HK-2 (cell line): ENCODE measurements around the gene NADK2.

Experiments
- DNase-seq: peaks from one replicate; pipeline ENCODE4 v3.0.0-alpha.2; 2018; ENCODE audit not compliant: unreplicated experiment

Gene NADK2

DNA sequence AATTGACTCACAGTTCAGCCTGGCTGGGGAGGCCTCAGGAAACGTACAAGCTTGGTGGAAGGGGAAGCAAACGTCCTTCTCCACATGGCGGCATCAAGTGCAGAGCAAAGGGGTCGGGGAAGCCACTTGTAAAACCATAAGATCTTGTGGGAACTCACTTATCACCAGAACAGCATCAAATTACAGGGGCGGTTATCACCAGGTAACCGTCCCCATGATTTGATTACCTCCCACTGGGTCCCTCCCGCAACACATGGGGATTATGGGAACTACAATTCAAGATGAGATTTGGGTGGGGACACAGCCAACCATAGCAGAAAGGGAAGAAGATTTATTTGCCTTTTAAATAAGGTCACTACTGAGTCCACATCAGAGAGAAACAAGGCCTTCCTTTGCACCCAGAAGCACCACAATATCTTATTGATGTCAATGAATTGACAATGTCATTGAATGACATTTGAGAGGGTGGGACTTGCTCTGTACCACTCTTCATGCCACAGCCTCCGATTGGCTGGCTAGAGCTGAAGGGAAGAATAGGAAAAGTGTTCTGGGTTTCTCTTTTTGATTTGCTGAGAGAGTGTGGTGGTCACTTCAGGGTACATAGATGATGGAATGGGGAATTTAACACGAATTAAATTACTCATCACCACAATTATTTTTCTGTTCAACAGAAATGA lies 78.8 kb downstream of the NADK2 start:
- no peak for DNase-seq

- DNase-seq: no peak
Measured at GRCh38 chr5:36161361-36161760, 80.4 kb downstream of the NADK2 start.

DNA sequence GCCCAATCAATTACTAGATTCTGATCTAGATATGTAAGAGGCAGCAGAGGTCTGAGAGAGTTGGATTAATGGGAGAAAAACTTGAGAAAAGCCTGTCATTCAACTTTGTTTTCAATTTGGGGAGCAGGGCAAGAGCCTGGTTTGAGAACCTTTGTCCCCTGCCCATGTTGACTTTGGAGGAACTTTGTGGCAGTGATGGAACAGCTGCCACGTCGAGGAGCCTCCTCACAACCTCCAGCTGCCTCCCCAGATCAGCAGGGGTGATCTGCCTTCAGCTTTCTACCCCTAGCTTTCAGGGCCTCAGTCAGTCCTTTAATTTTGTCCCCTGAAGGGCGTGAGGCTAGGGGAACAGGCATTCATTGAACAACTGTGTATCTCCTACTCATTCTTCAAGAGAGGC lies 81.1 kb downstream of the NADK2 start:
- no peak for DNase-seq

- no peak for DNase-seq
Measured at GRCh38 chr5:36158144-36158543, 83.6 kb downstream of the NADK2 start.

DNA sequence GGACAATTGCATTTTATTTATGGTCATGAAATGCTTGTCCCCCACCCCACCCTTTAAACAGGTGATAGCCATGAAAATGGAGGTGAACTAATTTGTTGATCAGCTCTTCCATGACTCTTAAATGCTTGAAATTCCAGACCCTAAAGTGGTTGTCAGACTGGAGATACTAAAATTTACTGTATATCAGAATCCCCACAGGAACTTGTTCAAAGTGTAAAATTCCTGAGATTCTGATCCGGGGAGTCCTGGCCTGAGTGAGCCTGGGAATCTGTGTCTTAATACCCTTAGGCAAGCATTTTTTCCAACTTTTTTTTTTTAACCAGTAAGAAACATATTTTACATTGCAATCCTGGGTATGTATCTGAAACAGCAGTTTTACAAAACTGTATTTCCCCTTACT lies 85.1 kb downstream of the NADK2 start:
- DNase-seq: no peak

DNA sequence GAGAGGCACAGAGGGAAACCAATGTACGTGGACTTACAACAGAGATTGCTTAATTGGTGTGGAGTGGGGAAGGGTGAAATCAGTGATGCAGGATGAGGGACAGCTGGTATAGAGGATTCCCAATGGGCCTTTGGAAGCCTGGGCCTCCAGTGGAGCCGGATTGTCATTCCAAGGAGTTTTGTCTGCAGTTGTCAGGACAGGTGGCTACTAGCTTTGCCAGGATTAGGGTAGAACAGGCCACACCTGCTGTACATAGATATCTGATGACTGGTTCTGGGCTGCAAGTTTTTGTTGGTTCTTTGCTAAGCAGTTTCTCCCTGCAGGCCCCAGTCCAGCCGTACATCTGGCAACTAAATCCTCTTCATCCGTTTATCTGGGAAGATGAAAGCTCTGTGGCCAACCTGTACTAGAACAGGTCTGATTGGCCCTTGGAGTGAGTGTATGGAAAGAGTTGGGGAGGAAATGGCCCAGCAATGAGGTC lies 85.6 kb downstream of the NADK2 start:
- no peak for DNase-seq

DNA sequence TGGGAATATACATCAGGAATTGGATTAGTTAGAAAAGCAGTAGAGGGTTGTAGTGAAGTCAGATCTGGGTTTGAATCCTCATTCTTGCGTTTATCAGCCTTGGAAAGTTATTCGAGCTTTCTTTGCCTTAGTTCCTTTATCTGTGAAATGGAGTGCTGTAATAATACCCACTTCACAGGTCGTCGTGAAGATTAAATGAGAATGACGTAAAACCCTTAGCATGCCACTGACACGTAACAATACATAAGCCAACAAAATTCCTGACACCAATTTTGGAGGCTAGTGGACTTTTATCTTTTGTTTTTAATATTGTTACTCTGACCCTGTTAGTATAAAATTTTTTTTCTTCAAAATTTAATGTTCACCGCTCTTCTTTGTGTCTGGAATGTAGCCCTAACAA lies 86.4 kb downstream of the NADK2 start:
- DNase-seq: no peak

- DNase-seq: no peak
Measured at GRCh38 chr5:36153726-36154125, 88.0 kb downstream of the NADK2 start.

- DNase-seq: no peak
Measured at GRCh38 chr5:36153298-36153677, 88.4 kb downstream of the NADK2 start.

GRCh38 chr5:36152324-36153297 lies 89.1 kb downstream of the NADK2 start:
- no peak for DNase-seq

GRCh38 chr5:36151434-36152323 lies 90.0 kb downstream of the NADK2 start, which contains the start of the genes LMBRD2 and SKP2:
Gene LMBRD2 (minus strand): TSS chr5:36151887. CDS start chr5:36143349, 8,538 bp downstream.
Gene SKP2 (plus strand): TSS chr5:36152111. CDS start chr5:36152263, 152 bp downstream.
- peak; percentile 96 for DNase-seq

DNA sequence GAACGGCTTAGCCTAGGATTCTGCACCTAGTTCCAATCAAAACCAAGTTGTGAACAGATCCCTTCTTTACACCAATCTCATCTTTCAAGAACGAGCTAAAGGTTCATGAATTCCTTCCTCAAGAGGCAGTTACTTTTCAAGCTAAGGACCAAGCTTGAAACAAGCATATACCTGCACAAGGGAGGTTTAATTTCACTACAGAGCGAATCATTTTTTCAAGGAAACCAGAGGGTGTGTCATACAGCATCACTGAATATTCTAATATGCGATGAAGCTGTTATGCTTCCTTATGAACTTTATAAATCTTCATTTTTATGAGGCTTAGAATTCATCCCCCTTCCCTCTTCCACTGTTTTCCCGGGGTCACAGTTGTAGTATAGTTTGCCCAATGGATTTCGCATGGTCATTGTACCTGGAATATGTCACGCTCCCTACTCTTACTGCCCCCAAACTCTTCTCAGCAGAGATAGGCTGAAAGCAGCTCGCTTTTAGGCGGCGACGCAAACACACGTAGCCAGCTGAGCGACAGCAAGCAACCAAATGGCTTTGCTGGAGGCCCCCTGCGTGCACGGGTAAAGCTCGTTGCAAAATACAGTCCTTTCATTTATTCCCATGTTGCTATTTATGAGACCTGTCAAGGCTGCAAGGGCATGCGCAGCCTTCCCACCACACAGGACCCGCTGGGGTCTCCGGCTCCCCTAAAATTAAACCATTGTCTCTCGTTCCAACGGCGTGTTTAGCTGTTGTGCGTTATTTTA lies 90.9 kb downstream of the NADK2 start:
- peak; percentile 28 for DNase-seq

- DNase-seq: no peak
Measured at GRCh38 chr5:36147681-36148080, 94.0 kb downstream of the NADK2 start.

- DNase-seq: no peak
Measured at GRCh38 chr5:36146390-36146789, 95.3 kb downstream of the NADK2 start.

DNA sequence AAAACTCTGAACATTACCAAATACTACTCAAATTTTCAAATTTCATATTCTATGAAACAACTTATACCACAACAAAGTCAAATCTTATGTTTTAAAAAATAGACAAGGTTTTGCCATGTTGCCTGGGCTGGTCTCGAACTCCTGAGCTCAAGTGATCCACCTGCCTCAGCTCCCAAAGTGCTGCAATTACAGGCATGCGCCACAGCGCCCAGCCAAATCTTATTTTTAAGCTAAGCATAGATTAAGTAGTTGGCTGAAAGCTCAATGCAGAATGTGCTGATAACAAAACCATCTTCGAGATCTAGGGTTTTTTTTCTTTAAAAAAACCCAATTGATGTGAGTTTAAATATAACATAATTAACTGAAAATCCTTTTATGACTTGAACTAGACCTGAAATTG lies 96.4 kb downstream of the NADK2 start:
- no peak for DNase-seq
